ENCODE data around the gene PGLYRP2.
"Not testable (repeated sequence)": the region's sequence is repeated elsewhere in the genome, so short reads cannot be mapped to it uniquely, and the experiment has no call there.

The PGLYRP2 gene

DNA sequence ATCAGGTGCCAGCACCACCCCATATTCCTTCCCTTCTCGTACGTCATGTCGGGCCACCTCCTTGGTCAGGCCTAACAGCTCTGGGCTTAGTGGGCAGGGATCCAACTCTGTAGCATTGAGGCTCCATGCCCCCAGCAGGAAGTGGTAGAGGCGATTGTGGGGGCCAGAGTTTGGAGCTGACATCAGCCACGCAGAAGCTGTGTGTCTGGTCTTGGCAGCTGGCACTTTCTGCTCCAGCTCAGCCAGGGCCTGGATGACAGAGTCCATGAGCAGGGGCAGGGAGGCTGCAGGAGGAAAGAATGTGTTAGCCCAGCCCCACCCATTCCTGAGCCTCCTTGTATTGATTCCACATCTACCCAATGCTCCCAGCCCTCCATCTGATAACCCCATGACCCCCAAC is 3.0 kb downstream of the PGLYRP2 start:
- Histone ChIP-seq H3K9ac (ENCODE audit: low read length) (no peak overlapping the region), H3K4me3 (ENCODE audit: low read length) (no peak overlapping the region), H3K9me3 (ENCODE audit: control insufficient read depth, low read length) (no peaks in the 10 kb centered on the region), H3K4me1 (ENCODE audit: control insufficient read depth, insufficient read depth, low read length) (no peaks in the 10 kb centered on the region), H3K27me3 (ENCODE audit: control insufficient read depth, insufficient read depth, low read length) (peaks cover 4% of the 10 kb centered on the region), H3K36me3 (ENCODE audit: control insufficient read depth, insufficient read depth, low read length) (no peaks in the 10 kb centered on the region)

- Histone ChIP-seq H3K36me3 (ENCODE audit: control insufficient read depth, insufficient read depth, low read length) (no peaks in the 10 kb centered on the region), H3K9ac (ENCODE audit: low read length) (no peak overlapping the region), H3K27me3 (ENCODE audit: control insufficient read depth, insufficient read depth, low read length) (peaks cover 4% of the 10 kb centered on the region), H3K9me3 (ENCODE audit: control insufficient read depth, low read length) (no peaks in the 10 kb centered on the region), H3K4me1 (ENCODE audit: control insufficient read depth, insufficient read depth, low read length) (no peaks in the 10 kb centered on the region), H3K4me3 (ENCODE audit: low read length) (no peak overlapping the region)
Measured at GRCh38 chr19:15475611-15476010, 3.7 kb downstream of the PGLYRP2 start.

- H3K36me3 ChIP-seq (ENCODE audit: control insufficient read depth, insufficient read depth, low read length) = no peaks in the 10 kb centered on the region
- H3K27me3 ChIP-seq (ENCODE audit: control insufficient read depth, insufficient read depth, low read length) = peaks cover 4% of the 10 kb centered on the region
- H3K4me3 ChIP-seq (ENCODE audit: low read length) = no peak overlapping the region
- no peaks in the 10 kb centered on the region for H3K4me1 ChIP-seq (ENCODE audit: control insufficient read depth, insufficient read depth, low read length)
- no peak overlapping the region for H3K9ac ChIP-seq (ENCODE audit: low read length)
- no peaks in the 10 kb centered on the region for H3K9me3 ChIP-seq (ENCODE audit: control insufficient read depth, low read length)
Measured at GRCh38 chr19:15475169-15475568, 4.1 kb downstream of the PGLYRP2 start.

- not testable (repeated sequence) for H3K4me3 ChIP-seq (ENCODE audit: low read length); H3K9me3 ChIP-seq (ENCODE audit: control insufficient read depth, low read length); H3K9ac ChIP-seq (ENCODE audit: low read length); H3K36me3 ChIP-seq (ENCODE audit: control insufficient read depth, insufficient read depth, low read length); H3K4me1 ChIP-seq (ENCODE audit: control insufficient read depth, insufficient read depth, low read length)
- H3K27me3 ChIP-seq (ENCODE audit: control insufficient read depth, insufficient read depth, low read length) = peaks cover 14% of the 10 kb centered on the region
Measured at GRCh38 chr19:15473821-15474220, 5.5 kb downstream of the PGLYRP2 start.

DNA sequence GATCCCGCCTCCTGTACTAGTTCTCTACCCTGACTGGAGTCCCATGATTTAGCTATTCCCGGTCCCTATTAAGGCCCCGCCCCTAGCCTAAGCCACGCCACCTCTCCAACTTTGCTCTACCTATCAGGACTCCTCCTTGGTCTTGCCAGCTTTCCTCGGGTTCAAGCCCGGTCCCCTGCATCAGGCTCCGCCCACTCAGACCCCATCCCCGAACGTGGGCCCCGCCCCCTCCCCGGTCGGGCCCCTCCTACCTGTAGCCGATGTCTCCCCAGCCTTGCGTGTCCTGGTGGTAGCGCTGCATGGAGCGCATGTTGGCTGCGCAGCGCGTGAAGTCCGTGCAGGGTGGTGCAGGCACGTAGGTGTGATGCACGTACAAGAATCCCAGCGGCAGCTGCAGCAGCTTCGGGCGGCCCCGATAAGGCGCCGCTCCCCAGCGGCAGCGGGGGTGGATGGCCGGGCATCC is 7.6 kb downstream of the PGLYRP2 start:
- Histone ChIP-seq H3K4me1 (ENCODE audit: control insufficient read depth, insufficient read depth, low read length) (no peaks in the 10 kb centered on the region), H3K4me3 (ENCODE audit: low read length) (no peak overlapping the region), H3K36me3 (ENCODE audit: control insufficient read depth, insufficient read depth, low read length) (no peaks in the 10 kb centered on the region), H3K9me3 (ENCODE audit: control insufficient read depth, low read length) (no peaks in the 10 kb centered on the region), H3K27me3 (ENCODE audit: control insufficient read depth, insufficient read depth, low read length) (peaks cover 20% of the 10 kb centered on the region), H3K9ac (ENCODE audit: low read length) (no peak overlapping the region)

DNA sequence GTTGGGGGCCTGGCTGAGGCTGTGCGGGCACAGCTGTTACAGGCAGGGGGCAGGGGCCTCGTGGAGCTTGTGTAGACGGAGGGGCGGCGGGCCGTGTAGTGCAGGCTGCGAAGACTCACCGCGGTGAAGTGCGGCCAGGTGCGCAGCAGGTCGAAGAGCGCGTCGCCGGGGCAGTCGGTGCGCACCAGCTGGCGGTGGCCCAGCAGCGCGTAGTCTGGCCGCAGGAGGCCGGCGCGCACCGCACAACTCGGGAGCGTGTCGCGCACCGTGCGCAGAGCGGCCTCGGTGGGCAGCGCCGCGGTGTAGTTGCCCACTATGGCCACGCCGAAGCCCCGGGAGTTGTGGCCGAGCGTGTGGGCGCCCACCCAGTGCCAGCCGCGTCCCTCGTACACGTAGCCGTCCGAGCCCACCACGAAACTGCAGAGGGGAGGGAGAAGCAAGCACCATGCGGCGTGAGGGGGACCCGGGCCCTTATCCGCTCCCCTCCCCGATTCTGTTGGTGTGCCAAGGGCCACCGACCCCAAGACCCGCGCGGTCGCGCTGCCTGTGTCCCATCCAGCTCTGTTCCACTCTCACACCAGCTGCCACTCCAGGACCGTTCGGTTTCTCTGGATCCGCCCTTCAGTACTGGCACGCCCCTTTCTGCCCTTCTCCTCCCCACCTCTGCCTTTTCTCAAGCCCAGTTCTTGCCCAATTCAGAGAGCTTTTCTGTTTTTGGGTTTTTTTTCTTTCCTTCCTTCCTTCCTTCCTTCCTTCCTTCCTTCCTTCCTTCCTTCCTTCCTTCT is 9.6 kb downstream of the PGLYRP2 start:
- Histone ChIP-seq H3K9me3 (ENCODE audit: control insufficient read depth, low read length) (no peaks in the 10 kb centered on the region), H3K36me3 (ENCODE audit: control insufficient read depth, insufficient read depth, low read length) (no peaks in the 10 kb centered on the region), H3K9ac (ENCODE audit: low read length) (no peak overlapping the region), H3K4me1 (ENCODE audit: control insufficient read depth, insufficient read depth, low read length) (no peaks in the 10 kb centered on the region), H3K27me3 (ENCODE audit: control insufficient read depth, insufficient read depth, low read length) (peaks cover 24% of the 10 kb centered on the region), H3K4me3 (ENCODE audit: low read length) (no peak overlapping the region)

DNA sequence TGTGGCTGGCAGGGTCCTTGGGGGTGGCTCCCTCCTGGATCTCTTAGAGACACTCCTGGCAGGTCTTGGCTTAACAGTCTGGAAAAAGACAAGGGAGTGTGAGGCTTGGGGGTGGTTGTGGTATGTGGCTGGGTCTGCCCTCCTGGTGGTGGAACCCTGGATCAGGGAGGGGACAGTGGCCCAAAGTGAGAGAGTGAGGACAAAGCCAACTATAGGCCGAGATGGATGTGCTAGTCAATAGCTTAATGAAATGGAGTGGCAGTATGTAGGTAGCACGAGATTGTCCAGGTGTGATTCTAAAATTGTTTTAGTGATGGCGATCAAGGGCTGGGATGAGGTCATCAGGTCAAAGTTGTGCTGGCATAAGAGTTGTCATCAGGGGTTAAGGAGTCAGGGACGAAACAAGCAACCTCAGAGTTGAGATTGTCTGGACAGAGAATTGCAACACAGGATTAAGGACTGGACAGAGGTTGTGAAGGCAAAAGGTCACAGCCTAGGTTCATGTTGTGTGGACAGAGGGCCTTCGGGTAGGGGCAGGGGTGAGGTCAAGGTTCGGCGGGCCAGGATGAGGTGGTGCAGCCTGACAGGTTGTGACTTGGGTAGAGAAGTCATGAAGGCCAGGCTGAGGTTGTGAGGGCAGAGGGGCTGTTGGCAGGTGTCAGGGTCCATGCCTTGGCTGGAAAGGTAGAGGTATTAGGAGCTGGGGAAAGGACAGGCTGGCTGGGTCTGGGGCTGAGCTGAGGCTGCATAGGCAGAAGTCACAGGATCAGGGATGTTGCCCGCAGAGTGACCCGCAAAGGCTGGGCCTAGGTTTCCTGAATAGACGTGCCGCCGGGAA is 10.4 kb downstream of the PGLYRP2 start:
- Histone ChIP-seq H3K4me3 (ENCODE audit: low read length) (no peak overlapping the region), H3K9ac (ENCODE audit: low read length) (no peak overlapping the region), H3K9me3 (ENCODE audit: control insufficient read depth, low read length) (no peaks in the 10 kb centered on the region), H3K36me3 (ENCODE audit: control insufficient read depth, insufficient read depth, low read length) (no peaks in the 10 kb centered on the region), H3K4me1 (ENCODE audit: control insufficient read depth, insufficient read depth, low read length) (no peaks in the 10 kb centered on the region), H3K27me3 (ENCODE audit: control insufficient read depth, insufficient read depth, low read length) (peaks cover 32% of the 10 kb centered on the region)

GRCh38 chr19:15467734-15468214 is 11.5 kb downstream of the PGLYRP2 start:
- H3K36me3 ChIP-seq (ENCODE audit: control insufficient read depth, insufficient read depth, low read length) = no peaks in the 10 kb centered on the region

DNA sequence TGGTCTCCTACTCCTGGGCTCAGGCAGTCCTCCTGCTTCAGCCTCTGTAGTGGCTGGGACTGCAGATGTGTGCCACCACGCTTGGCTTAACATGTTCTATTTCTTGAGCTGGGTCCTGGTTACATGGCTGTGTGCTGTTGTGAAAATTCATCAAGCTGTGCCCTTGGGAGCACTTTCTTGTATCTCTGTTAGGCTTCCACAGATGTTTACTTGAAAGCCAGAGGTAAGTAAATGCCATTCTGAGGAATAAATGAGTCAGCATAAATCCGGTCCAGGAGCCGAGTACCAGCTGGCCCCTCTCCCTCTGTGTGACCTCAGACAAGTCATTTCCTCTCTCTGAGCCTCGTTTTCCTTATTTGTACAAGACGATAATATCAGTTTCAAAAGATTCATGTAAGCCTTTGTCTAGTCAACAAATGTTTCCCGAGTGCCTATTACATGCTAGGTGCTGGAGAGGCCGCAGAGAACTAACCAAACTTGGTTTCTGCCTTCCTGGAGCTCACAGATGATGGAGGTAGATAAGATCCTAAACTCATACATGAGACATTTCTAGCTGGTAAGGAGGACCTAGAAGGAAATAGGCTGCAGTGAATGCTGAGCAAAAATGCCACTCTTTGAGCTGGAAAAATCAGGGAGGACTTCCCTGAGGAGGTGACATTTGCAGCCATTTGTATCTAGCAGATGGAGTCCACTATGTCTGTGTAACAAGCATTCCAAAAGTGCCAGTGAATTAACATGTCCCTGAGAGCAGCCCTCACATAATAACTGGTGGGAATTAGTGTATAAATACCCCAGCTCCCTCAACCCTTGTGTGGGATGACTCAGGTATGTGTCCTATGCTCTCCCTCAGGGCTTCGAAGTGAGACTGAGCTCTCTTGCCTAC is 12.2 kb downstream of the PGLYRP2 start:
- Histone ChIP-seq H3K4me3 (ENCODE audit: low read length) (no peak overlapping the region), H3K27me3 (ENCODE audit: control insufficient read depth, insufficient read depth, low read length) (peaks cover 39% of the 10 kb centered on the region), H3K36me3 (ENCODE audit: control insufficient read depth, insufficient read depth, low read length) (no peaks in the 10 kb centered on the region), H3K9ac (ENCODE audit: low read length) (no peak overlapping the region), H3K9me3 (ENCODE audit: control insufficient read depth, low read length) (no peaks in the 10 kb centered on the region), H3K4me1 (ENCODE audit: control insufficient read depth, insufficient read depth, low read length) (no peaks in the 10 kb centered on the region)

More at GRCh38 chr19:15467734-15468214, 11.5 kb downstream of the PGLYRP2 start:
- no peak overlapping the region for H3K4me3 ChIP-seq (ENCODE audit: low read length)
- peaks cover 39% of the 10 kb centered on the region for H3K27me3 ChIP-seq (ENCODE audit: control insufficient read depth, insufficient read depth, low read length)
- H3K9ac ChIP-seq (ENCODE audit: low read length) = no peak overlapping the region
- H3K9me3 ChIP-seq (ENCODE audit: control insufficient read depth, low read length) = no peaks in the 10 kb centered on the region
- H3K4me1 ChIP-seq (ENCODE audit: control insufficient read depth, insufficient read depth, low read length) = no peaks in the 10 kb centered on the region

- H3K9me3 ChIP-seq (ENCODE audit: control insufficient read depth, low read length) = no peaks in the 10 kb centered on the region
- no peaks in the 10 kb centered on the region for H3K4me1 ChIP-seq (ENCODE audit: control insufficient read depth, insufficient read depth, low read length)
- no peak within 1 kb of the TSS for H3K9ac ChIP-seq (ENCODE audit: low read length)
- H3K4me3 ChIP-seq (ENCODE audit: low read length) = no peak within 1 kb of the TSS
- H3K36me3 ChIP-seq (ENCODE audit: control insufficient read depth, insufficient read depth, low read length) = no peaks in the 10 kb centered on the region
- H3K27me3 ChIP-seq (ENCODE audit: control insufficient read depth, insufficient read depth, low read length) = peaks cover 33% of the 10 kb centered on the region
Measured at GRCh38 chr19:15464394-15465385, 14.6 kb downstream of the PGLYRP2 start, which contains the start of gene RASAL3. Gene RASAL3, minus strand, starts transcription at chr19:15464544. Its CDS starts 186 bp downstream, at chr19:15464358.

All from mucosa of stomach (tissue), 1 donor.